Thyroid gland (tissue), 4 donors: ENCODE data around the gene FHIT. TPM values are rescaled to one million over a fixed set of nuclear protein-coding genes. Genes with fewer than 3 reads are reported as not detected.

ENCODE experiments used
- DNase-seq, 2 donors: peaks; one replicate each; pipeline ENCODE4 v3.0.0-alpha.2; 2019
- H3K27ac ChIP-seq, 3 donors: fragments of 200-600 bp; sonication (generic); 1 replicate in 2 of 3; 2 replicates in 1 of 3; pipeline ENCODE4 v1.5.1; 2016 to 2019; ENCODE audit warnings: mild to moderate bottlenecking in 1 of 3, moderate library complexity in 1 of 3
- H3K27me3 ChIP-seq: fragments of 200-600 bp; sonication (generic); one replicate; pipeline ENCODE4 v1.5.1; 2019
- H3K36me3 ChIP-seq, 2 donors: fragments of 200-600 bp; sonication (generic); one replicate each; pipeline ENCODE4 v1.5.1; 2016 to 2019
- H3K4me1 ChIP-seq, 2 donors: fragments of 200-600 bp; sonication (generic); one replicate each; pipeline ENCODE4 v1.5.1; 2017 to 2019
- H3K4me3 ChIP-seq, 3 donors: fragments of 200-600 bp; sonication (generic); replicated peaks in 1 of 3; 1 replicate in 2 of 3; 2 replicates in 1 of 3; pipeline ENCODE4 v1.5.1; 2016; ENCODE audit warnings: mild to moderate bottlenecking in 1 of 3
- H3K9me3 ChIP-seq: fragments of 200-600 bp; sonication (generic); one replicate; pipeline ENCODE4 v1.5.1; 2017
- CTCF ChIP-seq, 6 experiments: fragments of 200-600 bp in 3 of 6; fragments of 450-650 bp in 3 of 6; sonication (generic) in 3 of 6; IDR thresholded peaks; one replicate each; pipeline ENCODE4 v1.5.1; 2016 to 2019; ENCODE audit warnings: antibody characterized with exemption in 6 of 6, mild to moderate bottlenecking in 2 of 6, inconsistent platforms in 1 of 6, moderate library complexity in 1 of 6
- POLR2A ChIP-seq, 2 donors: fragments of 450-650 bp; IDR thresholded peaks; one replicate each; pipeline ENCODE4 v1.6.1; 2017; ENCODE audit warnings: antibody characterized with exemption in 2 of 2, mild to moderate bottlenecking in 2 of 2, moderate library complexity in 1 of 2
- WGBS, 2 donors: methylation state at CpG; one replicate each; pipeline ENCODE4 v1.1.5; 2017; 5-methylcytosine and 5-hydroxymethylcytosine counted together
- intact Hi-C: fragments of 100-400 bp; cut with DNase I; formaldehyde crosslinking; loops from one replicate; pipeline ENCODE4 v1.15.1; 2023
- total RNA-seq, 4 donors: library from RNA; depleted of rRNA; stranded (reverse); fragments of >200 nt; gene quantifications; one replicate each; pipeline ENCODE4 v1.2.3, GENCODE V29; 2016

Gene FHIT
- total RNA-seq, 4 donors from 2014 or later, result 12.2 to 18.9 (median 16.2) TPM

GRCh38 chr3:59880717-59881116, 1370.5 kb downstream of the FHIT start:
- Histone ChIP-seq H3K4me3 (no peak overlapping the region), H3K4me1 (no peaks in the 10 kb centered on the region), H3K9me3 (no peaks in the 10 kb centered on the region), H3K27me3 (no peaks in the 10 kb centered on the region), H3K27ac (no peak overlapping the region), H3K36me3 (no peaks in the 10 kb centered on the region)
- no peak for DNase-seq
- no peak for TF ChIP-seq CTCF (IDR thresholded peaks at IDR 0.05)
- no peak for TF ChIP-seq POLR2A (IDR thresholded peaks at IDR 0.05)
- WGBS, 2 donors, result 79 to 80% methylated on average over 2 of the region's 2 CpGs
- intact Hi-C loops, result no loop called here

- intact Hi-C loops, result no loop called here
These were observed 1372.1 kb downstream of the FHIT start for GRCh38 chr3:59879031-59879581.

GRCh38 chr3:59878038-59878427, 1373.2 kb downstream of the FHIT start:
- intact Hi-C loops, result no loop called here
- no peak overlapping the region for H3K27ac ChIP-seq

More at GRCh38 chr3:59879031-59879581, 1372.1 kb downstream of the FHIT start:
- no peaks in the 10 kb centered on the region for H3K4me1 ChIP-seq
- no peak for DNase-seq
- no peaks in the 10 kb centered on the region for H3K36me3 ChIP-seq
- no peak overlapping the region for H3K27ac ChIP-seq
- no peak overlapping the region for H3K4me3 ChIP-seq
- no peaks in the 10 kb centered on the region for H3K27me3 ChIP-seq
- WGBS, 2 donors, result 71 to 79% methylated on average over 2 of the region's 2 CpGs
- no peak for TF ChIP-seq CTCF (IDR thresholded peaks at IDR 0.05)
- TF ChIP-seq POLR2A (IDR thresholded peaks at IDR 0.05), result no peak
- no peaks in the 10 kb centered on the region for H3K9me3 ChIP-seq

GRCh38 chr3:59877263-59878037, 1373.8 kb downstream of the FHIT start:
- Histone ChIP-seq H3K4me1 (no peaks in the 10 kb centered on the region), H3K36me3 (no peaks in the 10 kb centered on the region), H3K9me3 (no peaks in the 10 kb centered on the region), H3K4me3 (no peak overlapping the region), H3K27me3 (no peaks in the 10 kb centered on the region), H3K27ac (no peak overlapping the region)
- intact Hi-C loops, result no loop called here
- 89 to 93% methylated on average over 2 of the region's 2 CpGs for WGBS, 2 donors
- no peak for DNase-seq
- no peak for TF ChIP-seq CTCF (IDR thresholded peaks at IDR 0.05)
- no peak for TF ChIP-seq POLR2A (IDR thresholded peaks at IDR 0.05)

More at GRCh38 chr3:59878038-59878427, 1373.2 kb downstream of the FHIT start:
- Histone ChIP-seq H3K27me3 (no peaks in the 10 kb centered on the region), H3K4me1 (no peaks in the 10 kb centered on the region), H3K36me3 (no peaks in the 10 kb centered on the region), H3K4me3 (no peak overlapping the region), H3K9me3 (no peaks in the 10 kb centered on the region)
- DNase-seq, result no peak
- 87 to 89% methylated on average over 2 of the region's 2 CpGs for WGBS, 2 donors
- TF ChIP-seq POLR2A (IDR thresholded peaks at IDR 0.05) (no peak), CTCF (IDR thresholded peaks at IDR 0.05) (no peak)

- Histone ChIP-seq H3K9me3 (no peaks in the 10 kb centered on the region), H3K4me3 (no peak overlapping the region), H3K36me3 (no peaks in the 10 kb centered on the region), H3K27me3 (no peaks in the 10 kb centered on the region), H3K27ac (no peak overlapping the region), H3K4me1 (no peaks in the 10 kb centered on the region)
- no peak for DNase-seq
- WGBS, 2 donors, result 92 to 95% methylated on average over 2 of the region's 2 CpGs
- TF ChIP-seq CTCF (IDR thresholded peaks at IDR 0.05) (no peak), POLR2A (IDR thresholded peaks at IDR 0.05) (no peak)
- intact Hi-C loops, result no loop called here
These were observed 1374.7 kb downstream of the FHIT start for GRCh38 chr3:59876533-59877062.
